ENCODE measurements around the gene HCFC1R1.

Gene HCFC1R1

GRCh38 chr16:3014971-3015370 lies 8.8 kb downstream of the HCFC1R1 start:
- ATAC-seq (replicated peaks) (no peak), DNase-seq (no peak)
- Mint-ChIP-seq H3K9me3 (no peaks in the 10 kb centered on the region), H3K36me3 (ENCODE audit: insufficient read depth) (peaks cover 4% of the 10 kb centered on the region), H3K27me3 (peaks cover 0 to 24% of the 10 kb centered on the region in 2 donors), H3K4me1 (ENCODE audit: low read depth in 2 of 2) (peaks cover 2 to 7% of the 10 kb centered on the region in 2 donors), H3K4me3 (no peak overlapping the region), H3K27ac (no peak overlapping the region)

GRCh38 chr16:3013998-3014690 lies 9.6 kb downstream of the HCFC1R1 start:
- H3K27ac Mint-ChIP-seq: no peak overlapping the region
- peaks cover 0 to 2% of the 10 kb centered on the region in 2 donors for H3K4me1 Mint-ChIP-seq (ENCODE audit: low read depth in 2 of 2)
- ATAC-seq (replicated peaks) (no peak), DNase-seq (no peak)
- H3K36me3 Mint-ChIP-seq (ENCODE audit: insufficient read depth): peaks cover 4% of the 10 kb centered on the region
- H3K9me3 Mint-ChIP-seq: no peaks in the 10 kb centered on the region
- peaks cover 0 to 24% of the 10 kb centered on the region in 2 donors for H3K27me3 Mint-ChIP-seq
- no peak overlapping the region for H3K4me3 Mint-ChIP-seq

GRCh38 chr16:3013491-3013951 lies 10.2 kb downstream of the HCFC1R1 start:
- no peaks in the 10 kb centered on the region for H3K9me3 Mint-ChIP-seq
- no peak for ATAC-seq (replicated peaks)
- H3K36me3 Mint-ChIP-seq (ENCODE audit: insufficient read depth): peaks cover 4% of the 10 kb centered on the region
- no peak for DNase-seq
- H3K4me3 Mint-ChIP-seq: no peak overlapping the region
- H3K27ac Mint-ChIP-seq: no peak overlapping the region
- H3K4me1 Mint-ChIP-seq (ENCODE audit: low read depth in 2 of 2): peaks cover under 1 to 5% of the 10 kb centered on the region in 2 donors
- peaks cover 0 to 24% of the 10 kb centered on the region in 2 donors for H3K27me3 Mint-ChIP-seq

- no peak within 1 kb of the TSS for H3K27ac Mint-ChIP-seq
- no peak within 1 kb of the TSS for H3K4me3 Mint-ChIP-seq
- H3K9me3 Mint-ChIP-seq: no peaks in the 10 kb centered on the region
- peaks cover 6 to 9% of the 10 kb centered on the region in 2 donors for H3K4me1 Mint-ChIP-seq (ENCODE audit: low read depth in 2 of 2)
- ATAC-seq (replicated peaks) (peak; percentile 21), DNase-seq (no peak)
- H3K36me3 Mint-ChIP-seq (ENCODE audit: insufficient read depth): peaks cover 4% of the 10 kb centered on the region
- peaks cover 0 to 30% of the 10 kb centered on the region in 2 donors for H3K27me3 Mint-ChIP-seq
Observed at GRCh38 chr16:3012828-3013420, 10.8 kb downstream of the HCFC1R1 start, which contains the start of gene CLDN9. CLDN9 (plus strand) TSS chr16:3012923; CDS start chr16:3013363, 440 bp downstream.

- Mint-ChIP-seq H3K27me3 (peaks cover 0 to 33% of the 10 kb centered on the region in 2 donors), H3K9me3 (no peaks in the 10 kb centered on the region), H3K36me3 (ENCODE audit: insufficient read depth) (peaks cover 4% of the 10 kb centered on the region), H3K27ac (no peak overlapping the region), H3K4me3 (no peak overlapping the region), H3K4me1 (ENCODE audit: low read depth in 2 of 2) (peaks cover 13 to 16% of the 10 kb centered on the region in 2 donors)
- DNase-seq (no peak), ATAC-seq (replicated peaks) (no peak)
Observed at GRCh38 chr16:3012246-3012645, 11.5 kb downstream of the HCFC1R1 start.

- Mint-ChIP-seq H3K36me3 (ENCODE audit: insufficient read depth) (peaks cover 4% of the 10 kb centered on the region), H3K27me3 (peaks cover 0 to 42% of the 10 kb centered on the region in 2 donors), H3K9me3 (no peaks in the 10 kb centered on the region), H3K27ac (no peak overlapping the region), H3K4me3 (no peak overlapping the region), H3K4me1 (ENCODE audit: low read depth in 2 of 2) (peaks cover 14 to 20% of the 10 kb centered on the region in 2 donors)
- DNase-seq: no peak
- ATAC-seq (replicated peaks): no peak
Observed at GRCh38 chr16:3010510-3010909, 13.2 kb downstream of the HCFC1R1 start.

GRCh38 chr16:3009568-3010390 lies 14.0 kb downstream of the HCFC1R1 start:
- H3K27ac Mint-ChIP-seq: no peak overlapping the region
- peaks cover 14 to 23% of the 10 kb centered on the region in 2 donors for H3K4me1 Mint-ChIP-seq (ENCODE audit: low read depth in 2 of 2)
- peaks cover 4% of the 10 kb centered on the region for H3K36me3 Mint-ChIP-seq (ENCODE audit: insufficient read depth)
- DNase-seq (no peak), ATAC-seq (replicated peaks) (no peak)
- H3K9me3 Mint-ChIP-seq: no peaks in the 10 kb centered on the region
- no peak overlapping the region for H3K4me3 Mint-ChIP-seq
- peaks cover 0 to 42% of the 10 kb centered on the region in 2 donors for H3K27me3 Mint-ChIP-seq

GRCh38 chr16:3008690-3009037 lies 15.1 kb downstream of the HCFC1R1 start:
- Mint-ChIP-seq H3K4me1 (ENCODE audit: low read depth in 2 of 2) (peaks cover 14 to 27% of the 10 kb centered on the region in 2 donors), H3K9me3 (no peaks in the 10 kb centered on the region), H3K36me3 (ENCODE audit: insufficient read depth) (peaks cover 3% of the 10 kb centered on the region), H3K27me3 (peaks cover 0 to 32% of the 10 kb centered on the region in 2 donors), H3K27ac (peak overlapping the region in 1 of 2 donors; percentile 55), H3K4me3 (peak overlapping the region; percentile 59 to 80)
- ATAC-seq (replicated peaks) (no peak), DNase-seq (no peak)

GRCh38 chr16:3007957-3008689 lies 15.6 kb downstream of the HCFC1R1 start:
- ATAC-seq (replicated peaks) (no peak), DNase-seq (peak in 1 of 3 experiments; percentile 18)
- Mint-ChIP-seq H3K27me3 (peaks cover 0 to 30% of the 10 kb centered on the region in 2 donors), H3K9me3 (no peaks in the 10 kb centered on the region), H3K4me3 (peak overlapping the region; percentile 59 to 80), H3K4me1 (ENCODE audit: low read depth in 2 of 2) (peaks cover 14 to 27% of the 10 kb centered on the region in 2 donors), H3K36me3 (ENCODE audit: insufficient read depth) (peaks cover 6% of the 10 kb centered on the region), H3K27ac (peak overlapping the region in 1 of 2 donors; percentile 55)

GRCh38 chr16:3007059-3007956 lies 16.4 kb downstream of the HCFC1R1 start:
- peaks cover 6% of the 10 kb centered on the region for H3K36me3 Mint-ChIP-seq (ENCODE audit: insufficient read depth)
- peaks cover 14 to 27% of the 10 kb centered on the region in 2 donors for H3K4me1 Mint-ChIP-seq (ENCODE audit: low read depth in 2 of 2)
- ATAC-seq (replicated peaks) (no peak), DNase-seq (no peak)
- H3K27me3 Mint-ChIP-seq: peaks cover 0 to 23% of the 10 kb centered on the region in 2 donors
- no peaks in the 10 kb centered on the region for H3K9me3 Mint-ChIP-seq
- no peak overlapping the region for H3K27ac Mint-ChIP-seq
- peak overlapping the region; percentile 59 to 80 for H3K4me3 Mint-ChIP-seq

- DNase-seq (no peak), ATAC-seq (replicated peaks) (no peak)
- H3K27ac Mint-ChIP-seq: no peak overlapping the region
- peaks cover 14 to 27% of the 10 kb centered on the region in 2 donors for H3K4me1 Mint-ChIP-seq (ENCODE audit: low read depth in 2 of 2)
- H3K9me3 Mint-ChIP-seq: no peaks in the 10 kb centered on the region
- peaks cover 11% of the 10 kb centered on the region for H3K36me3 Mint-ChIP-seq (ENCODE audit: insufficient read depth)
- peaks cover 11 to 31% of the 10 kb centered on the region in 2 donors for H3K27me3 Mint-ChIP-seq
- peak overlapping the region; percentile 57 to 64 for H3K4me3 Mint-ChIP-seq
Observed at GRCh38 chr16:3004781-3005284, 18.9 kb downstream of the HCFC1R1 start.

- Mint-ChIP-seq H3K4me1 (ENCODE audit: low read depth in 2 of 2) (peaks cover 14 to 27% of the 10 kb centered on the region in 2 donors), H3K4me3 (peak overlapping the region in 1 of 2 donors; percentile 64), H3K27me3 (peaks cover 16 to 35% of the 10 kb centered on the region in 2 donors), H3K27ac (no peak overlapping the region), H3K36me3 (ENCODE audit: insufficient read depth) (peaks cover 11% of the 10 kb centered on the region), H3K9me3 (no peaks in the 10 kb centered on the region)
- ATAC-seq (replicated peaks) (peak; percentile 13), DNase-seq (no peak)
Observed at GRCh38 chr16:3004319-3004718, 19.4 kb downstream of the HCFC1R1 start.
